RWPE2 (cell line): ENCODE data around the gene CFC1B.
"Not testable (repeated sequence)": the region's sequence is repeated elsewhere in the genome, so short reads cannot be mapped to it uniquely, and the experiment has no call there.

Experiments used
- ATAC-seq: fragments of 200-7000 bp; cut with Tn5 transposase; 3 replicates; pipeline ENCODE4 v1.9.1; 2021; ENCODE audit warnings: low read depth
- DNase-seq: peaks from one replicate; pipeline ENCODE4 v3.0.0-alpha.2; 2020; ENCODE audit warnings: low spot score
- H3K27ac ChIP-seq: fragments of 450-650 bp; 2 replicates; pipeline ENCODE4 v1.5.1; 2017; ENCODE audit warnings: mild to moderate bottlenecking; ENCODE audit not compliant: poor library complexity, severe bottlenecking
- H3K27me3 ChIP-seq: fragments of 250-450 bp; sonication (Bioruptor Pico); 2 replicates; pipeline ENCODE4 v1.5.1; 2021; ENCODE audit warnings: mild to moderate bottlenecking, moderate library complexity; ENCODE audit not compliant: insufficient read depth, poor library complexity, severe bottlenecking
- H3K36me3 ChIP-seq: fragments of 250-450 bp; sonication (Bioruptor Pico); 2 replicates; pipeline ENCODE4 v1.5.1; 2020; ENCODE audit warnings: low read depth, mild to moderate bottlenecking, moderate library complexity
- H3K4me1 ChIP-seq: fragments of 250-450 bp; sonication (Bioruptor Pico); 2 replicates; pipeline ENCODE4 v1.5.1; 2021; ENCODE audit warnings: mild to moderate bottlenecking, moderate library complexity; ENCODE audit not compliant: insufficient read depth, poor library complexity, severe bottlenecking
- H3K4me3 ChIP-seq: fragments of 250-450 bp; sonication (Bioruptor Pico); 2 replicates; pipeline ENCODE4 v1.5.1; 2021; ENCODE audit warnings: mild to moderate bottlenecking, moderate library complexity; ENCODE audit not compliant: severe bottlenecking
- H3K9me3 ChIP-seq: fragments of 250-450 bp; sonication (Bioruptor Pico); 2 replicates; pipeline ENCODE4 v1.5.1; 2021; ENCODE audit warnings: mild to moderate bottlenecking, moderate library complexity; ENCODE audit not compliant: severe bottlenecking

Gene CFC1B

DNA sequence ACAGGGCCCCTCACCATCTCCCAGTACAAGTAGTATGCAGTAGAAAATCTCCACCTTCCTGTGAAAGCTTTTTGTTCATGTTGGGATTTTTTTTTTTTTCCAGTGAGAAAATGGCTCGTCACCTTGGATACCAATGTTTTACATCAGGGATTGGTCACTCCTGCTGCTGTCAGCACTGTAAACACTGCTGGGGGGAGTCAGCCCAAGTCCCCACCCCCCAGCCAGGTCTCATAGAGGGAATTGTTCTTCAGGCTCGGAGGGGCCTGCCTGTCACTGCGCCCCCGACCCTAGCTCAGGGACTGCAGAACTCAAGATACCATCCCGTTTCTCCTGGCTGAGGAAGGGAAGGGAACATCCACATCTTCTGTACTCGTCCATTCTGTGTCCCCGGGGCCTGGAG is at the start of gene CFC1B:
TSS of gene CFC1B (plus strand) at position 231 of the 400 bp plus-strand sequence. CDS start 263 bp downstream, outside the sequence.
- not testable (repeated sequence) for H3K27ac ChIP-seq, H3K27me3 ChIP-seq, H3K9me3 ChIP-seq, H3K4me3 ChIP-seq, H3K4me1 ChIP-seq, DNase-seq, H3K36me3 ChIP-seq, ATAC-seq

DNA sequence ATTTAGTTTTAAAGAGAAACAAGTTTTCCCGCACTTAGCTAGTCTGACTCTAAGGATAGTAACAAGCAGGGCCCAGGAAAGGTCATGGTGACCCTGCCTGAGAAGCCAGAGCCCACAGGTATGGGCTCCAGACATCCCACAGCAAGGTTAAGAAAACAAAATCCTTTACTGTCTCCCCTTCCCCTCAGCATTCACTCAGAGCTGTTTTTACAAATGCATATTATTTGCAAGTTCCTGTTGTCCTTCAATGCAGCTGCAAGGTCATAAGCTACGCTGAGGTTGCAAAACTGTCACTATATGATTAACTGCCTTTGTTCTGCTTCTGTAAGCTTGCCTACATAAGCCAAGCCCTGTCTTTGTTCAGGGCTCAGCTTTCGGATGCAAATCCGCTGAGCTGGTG is 29.9 kb upstream of the CFC1B start:
- not testable (repeated sequence) for H3K36me3 ChIP-seq, ATAC-seq, H3K9me3 ChIP-seq, DNase-seq, H3K4me1 ChIP-seq, H3K27ac ChIP-seq, H3K27me3 ChIP-seq, H3K4me3 ChIP-seq

DNA sequence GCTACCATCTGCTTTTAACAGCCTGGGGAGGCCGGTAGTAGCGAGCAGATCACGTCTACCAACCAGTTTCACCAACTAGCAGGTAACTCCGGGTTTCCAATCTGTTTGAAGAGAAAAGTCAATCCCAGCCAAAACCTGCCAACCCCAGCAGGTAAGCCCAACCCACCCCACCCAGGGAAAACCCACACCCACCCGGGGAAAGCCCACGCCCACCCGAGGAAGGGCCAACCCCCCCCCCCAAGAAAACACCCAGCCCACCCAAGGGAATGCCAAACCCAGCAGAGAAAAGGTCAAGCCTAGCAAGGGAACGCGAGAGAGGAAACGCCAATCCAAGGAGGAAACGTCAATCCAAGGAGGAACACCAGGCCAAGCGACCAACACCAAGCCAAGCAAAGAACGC is 11.8 kb upstream of the CFC1B start, which contains the start of gene POTEI:
TSS of gene POTEI (minus strand) at position 101 of the 400 bp plus-strand sequence. CDS start at position 8, 93 bp downstream.
- not testable (repeated sequence) for H3K4me1 ChIP-seq, H3K27ac ChIP-seq, H3K4me3 ChIP-seq, H3K9me3 ChIP-seq, DNase-seq, H3K36me3 ChIP-seq, ATAC-seq, H3K27me3 ChIP-seq

DNA sequence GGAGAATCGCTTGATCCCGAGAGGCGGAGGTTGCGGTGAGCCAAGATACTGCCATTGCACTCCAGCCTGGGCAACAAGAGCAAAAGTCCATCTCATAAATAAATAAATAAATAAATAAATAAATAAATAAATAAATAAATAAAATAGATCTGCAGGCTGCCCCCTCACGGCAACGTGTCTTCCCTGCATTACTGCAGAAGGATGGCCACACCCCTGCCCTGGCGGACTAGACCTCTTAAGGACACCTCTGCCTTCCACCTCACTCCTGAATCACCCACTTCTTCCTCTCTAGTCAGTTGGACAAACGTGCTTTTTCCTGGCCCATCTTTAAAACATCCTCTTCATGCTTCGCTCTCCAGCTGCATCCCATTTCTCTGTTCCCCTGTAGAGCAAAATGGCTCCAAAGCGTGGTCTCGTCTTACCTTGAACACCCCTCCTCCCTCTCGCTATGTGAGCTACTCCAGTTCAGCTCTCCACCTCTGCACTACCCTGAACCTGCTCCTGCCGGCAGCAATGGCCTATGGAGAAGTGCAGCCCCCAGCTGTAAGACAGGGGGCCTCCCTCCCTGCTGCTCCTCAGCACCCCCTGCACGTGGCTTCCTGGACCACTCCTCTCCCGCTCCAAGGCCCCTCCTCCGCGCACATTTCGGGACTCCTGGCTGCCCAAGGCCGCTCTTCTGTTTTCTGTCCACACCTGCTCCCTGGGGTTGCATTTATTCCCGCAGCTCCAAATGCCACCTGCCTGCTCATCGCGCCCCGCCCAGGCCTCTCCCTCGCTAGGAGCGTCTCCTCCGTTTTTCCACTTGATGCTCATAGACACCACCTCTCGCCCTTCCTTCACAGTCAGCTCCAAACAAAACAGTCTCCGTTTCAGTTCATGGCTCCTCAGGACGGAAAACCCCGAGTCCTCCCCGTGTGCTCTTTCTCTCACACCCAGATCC is 9.9 kb upstream of the CFC1B start:
- not testable (repeated sequence) for H3K9me3 ChIP-seq, H3K27me3 ChIP-seq, H3K4me3 ChIP-seq, ATAC-seq, DNase-seq, H3K4me1 ChIP-seq, H3K36me3 ChIP-seq, H3K27ac ChIP-seq

DNA sequence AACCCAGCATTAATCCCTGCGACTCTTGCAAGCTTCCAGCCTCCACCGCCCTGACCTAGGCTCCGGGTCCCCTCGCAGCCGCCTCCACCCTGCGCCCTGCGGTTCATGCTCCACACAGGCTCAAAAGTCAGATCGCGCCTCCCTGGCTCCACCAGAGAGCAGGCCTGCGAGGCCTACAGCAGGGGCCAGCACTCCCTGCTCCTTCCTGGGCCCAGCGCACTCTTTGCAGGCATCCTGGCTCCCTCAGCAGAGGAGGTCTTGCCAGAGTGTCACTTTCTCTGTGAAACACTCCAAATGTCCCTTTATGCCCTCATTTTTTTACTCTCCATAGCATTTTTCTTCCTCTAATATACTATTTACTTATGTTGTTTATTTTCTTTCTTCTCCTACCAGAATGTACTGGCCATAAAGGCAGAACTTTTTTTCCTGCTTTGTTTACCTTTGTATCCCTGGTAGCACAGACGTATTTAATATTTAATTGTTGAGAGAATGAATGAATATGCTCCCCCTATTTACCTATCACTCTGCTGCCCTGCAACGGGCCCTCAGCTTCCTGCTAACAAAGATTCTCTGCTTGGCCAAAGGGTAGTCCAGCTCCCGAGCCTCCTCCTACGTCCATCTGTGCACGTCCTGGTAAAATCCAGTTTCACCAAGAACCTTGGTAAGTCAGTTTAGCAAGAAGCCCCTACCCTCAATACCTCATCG is 9.1 kb upstream of the CFC1B start:
- H3K4me3 ChIP-seq, H3K9me3 ChIP-seq, H3K27me3 ChIP-seq, DNase-seq, ATAC-seq, H3K27ac ChIP-seq, H3K36me3 ChIP-seq, H3K4me1 ChIP-seq: not testable (repeated sequence)

DNA sequence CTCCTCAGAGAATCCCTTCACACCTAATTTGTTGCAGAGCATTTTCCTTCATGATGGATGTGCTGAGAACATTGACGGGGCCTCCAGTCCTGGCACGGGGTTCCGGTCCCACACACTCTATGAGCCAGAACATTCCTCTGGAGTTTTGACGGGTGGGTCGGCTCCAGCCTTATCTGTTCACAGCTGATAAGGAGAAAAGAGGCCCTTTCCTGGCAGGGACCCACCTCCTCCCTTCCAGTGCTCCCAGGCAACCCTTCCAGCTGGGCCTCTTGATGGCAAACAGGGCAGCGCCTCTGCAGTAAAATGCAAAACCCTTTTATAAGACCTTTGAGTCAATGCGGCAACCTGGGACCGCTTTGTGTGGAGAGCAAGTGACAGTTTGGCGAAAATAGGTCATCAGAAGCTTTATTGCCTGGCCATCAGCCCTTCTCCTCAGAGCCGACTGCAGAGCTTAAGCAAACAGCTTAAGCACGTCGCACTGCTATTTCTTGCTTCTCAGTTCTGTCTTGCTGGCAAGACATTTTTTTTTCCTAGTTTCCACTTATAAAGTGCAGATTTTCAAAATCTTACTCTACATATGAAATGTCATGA is 2.4 kb upstream of the CFC1B start:
- not testable (repeated sequence) for H3K4me1 ChIP-seq, H3K9me3 ChIP-seq, H3K36me3 ChIP-seq, DNase-seq, H3K27ac ChIP-seq, H3K4me3 ChIP-seq, ATAC-seq, H3K27me3 ChIP-seq

DNA sequence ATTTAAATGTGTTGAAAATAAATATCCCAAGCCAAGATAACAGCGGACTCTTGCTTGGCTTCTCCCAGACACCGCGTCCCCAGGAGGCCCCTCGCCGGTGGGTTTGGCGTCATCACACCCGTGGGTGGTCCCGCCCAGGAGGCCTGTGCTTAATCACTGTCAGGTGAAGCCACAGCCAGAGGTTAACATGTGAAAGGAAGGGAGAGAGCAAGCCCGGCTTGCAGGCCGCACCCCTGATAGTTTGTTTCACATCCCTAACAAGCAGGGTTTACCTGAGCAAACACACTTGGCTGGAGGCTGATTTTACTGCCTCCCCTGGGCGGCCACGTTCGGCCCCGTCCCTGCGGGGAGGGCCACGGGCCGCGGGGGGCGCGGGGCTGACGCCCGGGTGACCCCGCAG is 1.4 kb downstream of the CFC1B start:
- not testable (repeated sequence) for H3K4me3 ChIP-seq, ATAC-seq, H3K27me3 ChIP-seq

DNA sequence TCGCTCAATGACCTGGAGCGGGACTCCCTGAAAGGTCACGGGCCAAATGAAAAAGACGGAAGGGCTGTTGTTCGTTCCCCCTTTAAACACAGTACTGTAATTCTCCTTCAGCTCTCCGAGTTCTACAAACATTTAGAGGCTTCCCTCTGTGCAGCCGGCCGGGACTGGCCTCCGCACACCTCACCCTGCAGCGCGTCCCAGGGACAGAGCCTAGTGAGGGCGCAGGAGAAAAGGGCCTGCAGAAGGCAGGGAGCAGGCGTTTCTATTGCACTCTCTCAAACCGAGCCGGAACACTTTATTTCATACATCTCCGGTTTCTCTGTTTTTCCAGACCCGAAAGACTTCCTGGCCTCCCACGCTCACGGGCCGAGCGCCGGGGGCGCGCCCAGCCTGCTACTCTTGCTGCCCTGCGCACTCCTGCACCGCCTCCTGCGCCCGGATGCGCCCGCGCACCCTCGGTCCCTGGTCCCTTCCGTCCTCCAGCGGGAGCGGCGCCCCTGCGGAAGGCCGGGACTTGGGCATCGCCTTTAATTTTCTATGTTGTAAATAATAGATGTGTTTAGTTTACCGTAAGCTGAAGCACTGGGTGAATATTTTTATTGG is 6.4 kb downstream of the CFC1B start:
- not testable (repeated sequence) for H3K36me3 ChIP-seq, H3K9me3 ChIP-seq, H3K27me3 ChIP-seq, H3K27ac ChIP-seq, H3K4me3 ChIP-seq, DNase-seq, H3K4me1 ChIP-seq
- ATAC-seq = peak; percentile 52; the same call in 1 of the 3 replicates

More for the DNA sequence above, 1.4 kb downstream of the CFC1B start:
- not testable (repeated sequence) for H3K36me3 ChIP-seq, H3K9me3 ChIP-seq, DNase-seq, H3K27ac ChIP-seq, H3K4me1 ChIP-seq

DNA sequence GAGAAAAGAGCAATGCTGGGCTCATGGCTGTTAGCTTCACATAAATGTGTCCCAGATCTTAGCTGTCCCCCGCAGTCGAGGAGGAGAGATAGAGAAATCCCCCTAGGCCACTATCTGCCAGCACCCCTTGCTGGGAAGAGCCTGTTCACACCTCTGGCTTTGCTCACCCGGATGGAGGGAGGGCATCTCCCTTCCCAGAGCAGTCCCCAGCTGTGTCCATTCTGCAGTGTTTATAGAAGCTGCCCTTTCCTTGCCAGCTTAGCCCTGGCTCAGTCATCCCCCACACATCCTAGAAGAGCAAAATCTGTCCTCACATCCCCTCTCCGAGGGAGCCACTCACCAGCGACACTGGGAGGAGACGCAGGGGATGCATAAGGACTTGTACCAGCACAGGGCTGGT is 8.5 kb downstream of the CFC1B start:
- not testable (repeated sequence) for H3K27ac ChIP-seq, H3K4me1 ChIP-seq, ATAC-seq, H3K36me3 ChIP-seq, H3K4me3 ChIP-seq, DNase-seq, H3K9me3 ChIP-seq, H3K27me3 ChIP-seq

DNA sequence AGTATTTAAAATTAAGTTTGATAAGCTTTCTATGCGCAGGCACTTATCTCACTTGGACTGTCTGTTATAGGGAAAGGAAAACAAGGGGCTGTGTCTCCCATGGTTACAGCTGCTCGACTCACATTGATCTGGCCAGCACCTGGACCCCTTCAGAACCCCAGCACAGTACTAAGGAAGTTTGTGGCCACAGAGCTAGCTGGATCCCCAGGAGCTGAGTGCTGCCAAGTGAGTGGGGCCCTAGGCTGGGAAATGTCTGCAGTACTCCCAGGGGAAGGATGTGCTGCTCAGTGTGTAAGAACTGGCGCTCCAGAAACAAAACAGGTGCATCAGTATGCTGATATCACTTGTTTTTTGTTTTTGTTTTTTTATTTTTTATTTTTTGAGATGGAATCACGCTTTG is 9.2 kb downstream of the CFC1B start:
- H3K27ac ChIP-seq, H3K27me3 ChIP-seq, DNase-seq, H3K4me1 ChIP-seq, H3K9me3 ChIP-seq, H3K4me3 ChIP-seq, H3K36me3 ChIP-seq, ATAC-seq: not testable (repeated sequence)

DNA sequence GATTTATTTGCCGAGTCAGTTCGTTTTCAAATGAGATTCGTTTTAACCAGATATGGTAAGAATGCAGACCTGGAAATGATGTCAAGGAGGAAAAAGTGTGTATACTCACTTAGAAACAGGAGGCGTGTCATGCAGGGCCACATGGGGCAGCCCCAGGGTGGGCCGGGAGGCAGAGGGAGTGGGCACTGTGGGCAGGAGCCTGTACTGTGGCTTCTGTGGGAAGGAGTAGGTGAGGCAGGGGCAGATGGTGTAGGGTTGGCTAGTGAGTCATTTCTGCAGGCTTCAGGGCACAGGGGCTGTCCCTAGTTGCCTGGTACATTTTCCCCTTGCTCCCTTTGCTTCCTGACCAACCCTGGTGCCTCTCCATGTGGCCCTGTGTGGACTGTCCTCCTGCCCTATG is 10.2 kb downstream of the CFC1B start:
- ATAC-seq = 0 out of 3 replicates have a peak, but pooled peaks have one; percentile 35
- not testable (repeated sequence) for H3K9me3 ChIP-seq, H3K27me3 ChIP-seq, H3K4me3 ChIP-seq, DNase-seq, H3K27ac ChIP-seq, H3K36me3 ChIP-seq, H3K4me1 ChIP-seq
